Cardiac fibroblast (primary cell): ENCODE data around the gene LRRN1.
"Not testable (repeated sequence)": the region's sequence is repeated elsewhere in the genome, so short reads cannot be mapped to it uniquely, and the experiment has no call there.

Experiments used
- DNase-seq, 2 donors: peaks; one replicate each; pipeline versions ENCODE4 v3.0.0 to v3.0.0-alpha.2; 2010; ENCODE audit warnings: low read depth in 2 of 2
- H3K4me3 ChIP-seq, 2 donors: replicated peaks in 1 of 2; 1 replicate in 1 of 2; 2 replicates in 1 of 2; pipeline ENCODE4 v1.5.1; 2011; ENCODE audit warnings: low read depth in 2 of 2, low read length in 2 of 2, mild to moderate bottlenecking in 2 of 2, moderate library complexity in 1 of 2
- TF ChIP-seq, protein P1 (sequence below): IDR thresholded peaks from one replicate; pipeline ENCODE4 v1.5.1; 2011; ENCODE audit warnings: low read depth, mild to moderate bottlenecking, low read length, inconsistent platforms

Gene LRRN1

GRCh38 chr3:3862534-3862933 is 63.3 kb downstream of the LRRN1 start:
- no peak for DNase-seq
- H3K4me3 ChIP-seq, result no peak overlapping the region
- TF ChIP-seq, protein P1, sequence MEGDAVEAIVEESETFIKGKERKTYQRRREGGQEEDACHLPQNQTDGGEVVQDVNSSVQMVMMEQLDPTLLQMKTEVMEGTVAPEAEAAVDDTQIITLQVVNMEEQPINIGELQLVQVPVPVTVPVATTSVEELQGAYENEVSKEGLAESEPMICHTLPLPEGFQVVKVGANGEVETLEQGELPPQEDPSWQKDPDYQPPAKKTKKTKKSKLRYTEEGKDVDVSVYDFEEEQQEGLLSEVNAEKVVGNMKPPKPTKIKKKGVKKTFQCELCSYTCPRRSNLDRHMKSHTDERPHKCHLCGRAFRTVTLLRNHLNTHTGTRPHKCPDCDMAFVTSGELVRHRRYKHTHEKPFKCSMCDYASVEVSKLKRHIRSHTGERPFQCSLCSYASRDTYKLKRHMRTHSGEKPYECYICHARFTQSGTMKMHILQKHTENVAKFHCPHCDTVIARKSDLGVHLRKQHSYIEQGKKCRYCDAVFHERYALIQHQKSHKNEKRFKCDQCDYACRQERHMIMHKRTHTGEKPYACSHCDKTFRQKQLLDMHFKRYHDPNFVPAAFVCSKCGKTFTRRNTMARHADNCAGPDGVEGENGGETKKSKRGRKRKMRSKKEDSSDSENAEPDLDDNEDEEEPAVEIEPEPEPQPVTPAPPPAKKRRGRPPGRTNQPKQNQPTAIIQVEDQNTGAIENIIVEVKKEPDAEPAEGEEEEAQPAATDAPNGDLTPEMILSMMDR, result no peak

GRCh38 chr3:3875491-3875890 is 76.3 kb downstream of the LRRN1 start:
- no peak for DNase-seq
- no peak overlapping the region for H3K4me3 ChIP-seq
- TF ChIP-seq, protein P1, result no peak

GRCh38 chr3:3881050-3881449 is 81.8 kb downstream of the LRRN1 start:
- TF ChIP-seq, protein P1, result no peak
- no peak overlapping the region for H3K4me3 ChIP-seq
- DNase-seq, result no peak

DNA sequence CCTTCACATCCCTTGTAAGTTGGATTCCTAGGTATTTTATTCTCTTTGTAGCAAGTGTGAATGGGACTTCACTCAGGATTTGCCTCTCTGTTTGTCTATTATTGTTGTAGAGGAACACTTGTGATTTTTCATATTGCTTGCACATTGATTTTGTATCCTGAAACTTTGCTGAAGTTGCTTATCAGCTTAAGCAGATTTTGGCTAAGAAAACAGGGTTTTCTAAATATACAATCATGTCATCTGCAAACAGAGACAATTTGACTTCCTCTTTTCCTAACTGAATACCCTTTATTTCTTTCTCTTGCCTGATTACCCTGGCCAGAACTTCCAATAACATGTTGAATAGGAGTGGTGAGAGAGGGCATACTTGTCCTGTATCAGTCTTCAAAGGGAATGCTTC is 88.1 kb downstream of the LRRN1 start:
- not testable (repeated sequence) for DNase-seq, H3K4me3 ChIP-seq

- H3K4me3 ChIP-seq, result no peak overlapping the region
- no peak for DNase-seq
- TF ChIP-seq, protein P1, result no peak
These were observed 94.4 kb downstream of the LRRN1 start for GRCh38 chr3:3893590-3893989.
